ENCODE results near the gene COL2A1.

The COL2A1 gene

GRCh38 chr12:47930634-47931033 lies 73.6 kb downstream of the COL2A1 start:
- no peak overlapping the region for H3K27ac ChIP-seq (ENCODE audit: low read depth, low read length)
- no peaks in the 10 kb centered on the region for H3K9me3 ChIP-seq (ENCODE audit: control insufficient read depth, insufficient read depth, low read length)
- no peak overlapping the region for H3K9ac ChIP-seq (ENCODE audit: low read depth, low read length)
- H3K27me3 ChIP-seq (ENCODE audit: control insufficient read depth, insufficient read depth, low read length) = peaks cover 18% of the 10 kb centered on the region
- H3K36me3 ChIP-seq (ENCODE audit: control insufficient read depth, insufficient read depth, low read length) = no peaks in the 10 kb centered on the region
- no peak overlapping the region for H3K4me3 ChIP-seq (ENCODE audit: low read depth, low read length)
- no peaks in the 10 kb centered on the region for H3K4me1 ChIP-seq (ENCODE audit: control insufficient read depth, insufficient read depth, low read length)

DNA sequence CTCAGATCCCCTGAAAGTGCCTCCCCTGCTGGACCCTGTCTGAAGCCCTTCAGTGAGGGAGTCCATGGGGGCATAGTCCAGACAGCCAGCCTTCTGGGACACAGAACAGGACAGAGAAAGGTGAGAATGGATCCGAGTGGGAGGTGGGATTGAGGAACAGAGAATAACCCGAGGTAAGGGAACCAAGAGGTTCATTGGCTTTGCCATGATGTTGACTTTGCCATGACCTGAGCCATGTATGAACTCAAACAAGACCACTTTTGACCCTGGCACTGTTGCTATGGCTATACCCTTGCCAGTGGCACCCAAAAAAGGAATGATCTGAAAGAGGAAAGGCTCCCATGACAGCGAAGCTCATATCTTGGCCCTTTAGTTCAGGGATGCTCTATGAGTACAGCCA lies 76.9 kb downstream of the COL2A1 start:
- Histone ChIP-seq H3K9ac (ENCODE audit: low read depth, low read length) (no peak overlapping the region), H3K27me3 (ENCODE audit: control insufficient read depth, insufficient read depth, low read length) (peaks cover 26% of the 10 kb centered on the region), H3K27ac (ENCODE audit: low read depth, low read length) (no peak overlapping the region), H3K4me3 (ENCODE audit: low read depth, low read length) (no peak overlapping the region), H3K4me1 (ENCODE audit: control insufficient read depth, insufficient read depth, low read length) (no peaks in the 10 kb centered on the region), H3K9me3 (ENCODE audit: control insufficient read depth, insufficient read depth, low read length) (no peaks in the 10 kb centered on the region), H3K36me3 (ENCODE audit: control insufficient read depth, insufficient read depth, low read length) (no peaks in the 10 kb centered on the region)
